DOHH2 (cell line): ENCODE data around the gene ACTA1.

Source experiments
- CTCF ChIP-seq: fragments of 200-600 bp; sonication (generic); IDR thresholded peaks from one replicate; pipeline ENCODE4 v1.5.1; 2014; ENCODE audit warnings: antibody characterized with exemption, mild to moderate bottlenecking, low read depth, low read length; ENCODE audit not compliant: poor library complexity, severe bottlenecking
- EZH2phosphoT487 ChIP-seq: fragments of 200-600 bp; sonication (generic); IDR thresholded peaks from 2 replicates; pipeline ENCODE4 v1.6.1; 2017; ENCODE audit warnings: borderline replicate concordance, mild to moderate bottlenecking, antibody characterized with exemption, low read length, moderate library complexity, mixed read lengths

- peak; percentile 47 for TF ChIP-seq CTCF
- no peak for TF ChIP-seq EZH2phosphoT487
These were observed 19.3 kb upstream of the ACTA1 start for GRCh38 chr1:229452956-229453801.
